GM18909 (cell line): ENCODE data around the gene ANAPC4.
"Not testable (repeated sequence)": the region's sequence is repeated elsewhere in the genome, so short reads cannot be mapped to it uniquely, and the experiment has no call there.

Experiments used
- ATAC-seq: cut with Tn5 transposase; IDR thresholded peaks from one replicate; pipeline ENCODE4 v1.9.1; 2021; ENCODE audit warnings: mild to moderate bottlenecking; ENCODE audit not compliant: unreplicated experiment, poor library complexity

Gene ANAPC4

DNA sequence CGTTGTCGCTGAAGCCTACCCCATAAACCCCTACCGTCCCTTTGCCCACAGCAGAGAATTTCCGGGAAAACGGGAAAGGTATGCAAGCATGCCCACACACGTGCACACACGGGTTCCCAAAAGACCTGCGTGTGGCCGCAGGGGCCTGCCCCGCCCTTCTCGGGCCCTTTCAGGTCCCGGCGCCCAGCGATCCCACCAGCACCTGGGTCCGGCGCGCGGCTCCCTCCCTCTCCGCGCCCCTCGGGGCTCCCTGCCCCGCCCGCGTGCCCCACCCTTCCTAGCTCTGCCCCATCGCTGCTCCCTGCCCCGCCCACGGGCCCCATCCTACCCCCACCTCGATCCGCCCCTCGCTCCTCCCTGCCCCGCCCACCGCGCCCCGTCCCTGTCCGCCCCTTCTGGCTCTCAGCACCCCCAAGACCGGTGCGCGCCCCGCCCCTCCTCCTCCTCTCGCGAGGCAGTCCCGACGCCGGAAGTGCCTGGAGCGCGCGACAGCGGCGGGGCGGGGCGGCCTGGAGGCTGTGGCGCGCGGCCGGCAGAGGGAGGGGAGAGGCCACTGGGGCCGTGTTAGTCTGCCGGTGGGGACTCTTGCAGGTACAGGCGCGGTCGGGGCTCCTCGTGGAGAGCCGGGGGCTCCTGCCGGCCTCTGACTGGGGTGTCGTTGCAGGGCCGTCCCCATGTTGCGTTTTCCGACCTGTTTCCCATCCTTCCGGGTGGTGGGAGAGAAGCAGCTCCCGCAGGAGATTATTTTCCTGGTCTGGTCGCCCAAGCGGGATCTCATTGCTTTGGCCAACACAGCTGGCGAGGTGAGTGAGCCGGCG is at the start of gene ANAPC4:
TSS of gene ANAPC4 (plus strand) at position 510 of the 818 bp plus-strand sequence. CDS start at position 675, 165 bp downstream.
- ATAC-seq = peak; percentile 97

- not testable (repeated sequence) for ATAC-seq
Observed at GRCh38 chr4:25328463-25328862, 48.6 kb upstream of the ANAPC4 start.

DNA sequence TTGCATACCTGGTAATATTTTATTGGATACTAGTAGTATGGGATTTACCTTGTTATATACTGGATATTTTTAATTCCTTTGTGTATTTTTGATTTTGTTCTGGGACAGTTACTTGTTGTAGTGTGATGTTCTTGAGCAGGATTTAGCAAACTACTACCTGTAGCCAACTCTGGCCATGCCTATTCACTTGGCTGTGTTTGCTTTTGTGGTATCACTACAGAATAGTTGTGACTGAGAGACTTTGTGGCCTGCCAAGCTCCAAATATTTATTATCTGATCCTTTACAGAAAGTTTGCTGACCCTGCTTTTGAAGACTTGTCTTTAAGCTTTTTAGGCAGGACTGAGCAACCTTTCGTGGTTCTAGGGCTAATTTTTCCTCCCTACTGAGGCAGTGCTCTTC is 46.7 kb upstream of the ANAPC4 start:
- no peak for ATAC-seq

- ATAC-seq = peak; percentile 86
Observed at GRCh38 chr4:25330905-25331808, 45.9 kb upstream of the ANAPC4 start.

DNA sequence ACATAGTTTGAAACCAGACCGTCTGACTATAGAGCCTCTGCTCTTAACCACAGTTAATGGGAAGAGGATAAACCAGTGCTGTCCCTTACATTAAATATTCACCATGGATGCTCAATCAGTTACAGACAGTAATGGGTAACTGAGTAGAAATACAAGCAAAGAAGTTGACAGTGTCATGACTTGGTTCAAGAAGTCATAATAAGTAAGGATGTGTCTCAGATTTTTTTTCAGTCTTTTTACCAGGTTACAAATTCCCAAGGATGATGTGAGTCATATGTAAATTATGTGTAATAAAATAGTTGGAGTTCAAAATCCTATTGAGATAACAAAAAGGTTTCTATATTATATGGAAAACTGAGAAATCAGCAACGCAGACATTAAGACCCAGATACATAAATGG is 33.4 kb upstream of the ANAPC4 start:
- ATAC-seq = no peak

- ATAC-seq = no peak
Observed at GRCh38 chr4:25345744-25346143, 31.3 kb upstream of the ANAPC4 start.

GRCh38 chr4:25346913-25347312 is 30.1 kb upstream of the ANAPC4 start:
- ATAC-seq = peak; percentile 62

GRCh38 chr4:25347473-25347872 is 29.6 kb upstream of the ANAPC4 start:
- ATAC-seq = no peak

DNA sequence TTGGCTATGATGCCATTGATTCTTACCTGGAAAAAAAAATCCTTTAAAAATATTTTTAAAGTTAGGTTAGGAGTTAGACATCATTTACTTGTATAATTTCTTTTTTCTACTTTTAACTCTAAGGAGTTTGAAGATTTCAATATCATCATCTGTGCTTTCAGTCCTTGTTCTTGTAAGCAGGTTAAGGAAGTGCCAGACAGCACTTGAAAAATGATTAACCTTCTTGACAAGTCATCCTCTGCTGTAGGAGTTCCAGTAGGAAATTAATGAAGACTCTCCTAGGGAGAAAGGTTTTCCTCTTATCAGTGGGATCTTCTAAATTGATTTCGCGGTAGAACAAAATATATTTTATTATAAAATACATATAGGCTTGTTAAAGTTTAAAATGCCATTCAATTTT is 29.1 kb upstream of the ANAPC4 start:
- ATAC-seq = no peak

GRCh38 chr4:25350561-25350960 is 26.5 kb upstream of the ANAPC4 start:
- ATAC-seq = no peak

DNA sequence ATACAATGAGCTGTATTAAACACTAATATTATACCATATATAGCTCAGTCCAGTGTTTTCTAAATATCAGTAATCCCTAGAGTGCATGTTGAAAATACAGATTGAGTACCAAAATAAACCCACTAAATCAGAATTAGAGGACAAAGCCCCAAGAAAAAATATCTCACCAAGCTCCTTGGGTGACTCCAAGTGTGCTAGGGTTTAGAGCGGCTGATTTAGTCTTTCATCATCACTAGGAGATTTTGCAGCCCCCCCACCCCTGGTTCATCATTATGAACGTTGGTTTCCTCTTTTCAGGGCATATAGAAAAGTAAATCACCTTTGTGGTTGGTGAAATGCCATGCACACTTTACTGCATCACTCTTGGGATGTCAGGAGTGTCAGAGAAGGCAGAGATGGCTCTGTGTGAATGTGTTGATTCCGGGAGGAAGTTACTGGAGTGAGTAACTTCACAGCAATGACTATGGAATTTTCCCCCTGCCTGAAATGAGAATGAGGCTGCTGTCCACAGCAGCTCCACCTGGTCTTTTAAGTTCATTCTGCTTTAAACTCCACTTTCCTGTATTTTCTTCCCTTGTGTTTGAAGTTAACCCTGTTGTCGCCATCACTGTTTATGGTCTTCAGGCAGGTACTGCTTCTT is 25.2 kb upstream of the ANAPC4 start:
- no peak for ATAC-seq

- ATAC-seq = no peak
Observed at GRCh38 chr4:25356068-25356467, 21.0 kb upstream of the ANAPC4 start.

DNA sequence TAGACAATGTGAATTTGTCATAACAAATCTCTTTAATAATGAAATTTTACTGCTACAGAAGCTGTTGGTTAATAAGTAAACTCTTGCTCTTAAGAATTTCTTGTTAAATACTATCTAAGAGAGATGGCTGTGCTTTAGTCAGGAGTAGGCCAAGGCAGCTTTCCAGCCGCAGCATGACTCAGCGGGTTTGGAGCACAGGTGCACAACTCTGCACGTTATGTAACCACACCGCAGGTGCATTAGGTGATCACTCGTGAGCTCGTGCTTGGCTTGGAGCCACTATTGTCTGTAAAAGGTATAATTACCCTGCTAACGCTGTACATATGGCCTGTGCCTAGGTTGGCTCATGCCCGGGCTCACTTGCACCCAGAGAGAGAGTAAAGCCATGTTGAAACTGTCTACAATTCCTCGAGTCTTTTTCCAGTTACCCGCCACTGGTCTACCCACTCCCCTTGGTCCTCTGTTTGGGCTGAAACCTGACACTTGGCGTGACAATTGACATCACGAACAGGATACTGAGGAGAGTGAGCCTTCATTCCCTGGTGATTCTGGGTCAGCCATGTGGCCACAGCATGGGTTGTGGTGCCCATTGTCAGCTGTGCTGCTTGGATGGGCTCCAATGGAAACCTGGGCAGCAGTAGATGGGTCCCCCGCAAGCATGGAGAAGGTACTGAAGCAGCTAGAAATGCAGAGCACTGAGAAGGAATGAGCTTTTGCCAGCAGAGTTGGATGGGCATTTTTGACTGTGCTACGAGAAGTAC is 18.4 kb upstream of the ANAPC4 start:
- no peak for ATAC-seq

DNA sequence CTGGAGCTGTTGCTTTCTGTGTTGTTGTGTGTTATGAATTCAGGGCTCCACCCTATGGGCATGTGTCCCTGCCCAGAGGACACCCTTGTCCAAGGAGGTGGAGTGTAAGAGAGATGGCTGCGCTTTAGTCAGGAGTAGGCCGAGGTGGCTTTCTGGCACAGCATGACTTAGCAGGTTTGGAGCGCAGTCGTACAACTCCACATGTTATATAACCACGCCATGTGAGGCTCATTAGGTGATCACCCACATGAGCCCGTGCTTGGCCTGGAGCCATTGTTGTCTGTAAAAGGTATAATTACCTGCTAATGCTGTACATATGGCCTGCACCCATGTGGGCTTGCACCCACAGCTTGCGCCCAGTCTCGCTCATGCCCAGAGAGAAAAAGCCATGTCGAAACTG is 15.8 kb upstream of the ANAPC4 start:
- no peak for ATAC-seq

DNA sequence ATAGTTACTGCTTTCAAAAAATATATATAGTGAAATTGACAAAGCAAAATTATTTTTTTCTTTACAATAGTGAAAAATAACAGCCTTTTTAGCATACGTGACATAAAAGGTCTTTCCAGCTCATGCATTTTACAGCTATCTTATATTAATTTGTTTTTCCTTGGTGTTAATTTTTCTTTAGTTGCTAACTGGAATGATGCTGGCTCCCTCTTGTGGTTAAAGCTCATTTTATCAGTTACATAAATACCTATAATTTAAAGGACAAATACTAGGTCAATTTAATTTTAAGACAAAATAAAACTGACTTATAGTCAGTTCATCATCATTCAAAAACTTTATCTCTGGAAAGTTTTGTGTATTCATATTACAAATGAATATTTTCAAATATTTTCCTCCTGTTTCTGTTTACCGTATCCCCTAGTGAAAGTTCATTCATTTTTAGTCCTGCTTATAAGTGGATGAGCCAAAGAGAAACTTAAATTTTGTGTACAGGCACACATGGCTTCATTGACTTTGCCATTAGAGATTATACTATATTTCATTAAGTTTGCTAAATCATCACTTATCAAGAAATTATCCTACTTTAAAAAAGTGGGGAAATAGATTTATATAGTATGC is 9.9 kb upstream of the ANAPC4 start:
- ATAC-seq = no peak

- ATAC-seq = no peak
Observed at GRCh38 chr4:25367877-25368276, 9.2 kb upstream of the ANAPC4 start.

DNA sequence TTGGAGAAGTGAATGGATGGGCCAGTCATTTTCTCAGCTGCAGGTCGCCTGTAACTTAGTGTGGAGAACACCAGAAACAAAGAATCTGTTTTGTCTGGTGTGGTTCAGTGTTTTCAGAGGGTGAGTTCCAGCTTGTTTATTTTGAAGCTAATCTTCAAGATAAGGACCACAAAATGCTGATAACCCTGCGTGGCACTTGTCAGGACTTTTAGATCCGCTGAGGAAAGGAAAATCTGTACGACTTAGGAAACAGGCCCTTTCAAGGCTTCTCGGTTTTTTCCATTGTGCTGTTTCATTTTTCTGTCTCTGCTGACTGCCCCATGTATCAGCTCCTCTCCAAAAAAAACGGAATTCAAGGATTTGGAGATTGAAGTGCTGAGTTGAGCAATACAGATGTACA is 8.7 kb upstream of the ANAPC4 start:
- ATAC-seq = no peak

DNA sequence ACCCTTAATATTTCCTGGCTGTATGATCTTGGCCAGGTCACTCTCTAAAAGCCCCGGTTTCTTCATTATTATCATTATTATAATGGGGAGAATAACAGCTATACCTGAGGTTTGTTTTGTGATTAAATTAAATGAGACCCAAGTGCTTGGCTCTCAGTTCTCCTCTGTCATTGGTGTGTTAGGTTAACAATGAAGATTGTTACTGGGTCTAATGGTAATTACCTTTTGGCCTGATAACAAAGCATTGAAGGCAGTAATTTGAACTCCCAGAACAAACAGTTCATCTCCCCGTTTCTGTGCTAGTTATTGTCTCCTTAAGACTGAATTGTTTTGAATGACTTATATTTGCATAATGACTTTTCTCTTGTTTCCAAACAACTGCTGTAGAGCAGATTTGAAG is 6.8 kb upstream of the ANAPC4 start:
- no peak for ATAC-seq

- ATAC-seq = not testable (repeated sequence)
Observed at GRCh38 chr4:25372549-25372948, 4.5 kb upstream of the ANAPC4 start.
